Measurements from ENCODE around the gene ARMS2.

Gene ARMS2

GRCh38 chr10:122474131-122474818 lies 19.8 kb downstream of the ARMS2 start:
- no peak for DNase-seq

- DNase-seq: no peak
These were observed 20.6 kb downstream of the ARMS2 start for GRCh38 chr10:122475100-122475499.

- DNase-seq: no peak
These were observed 21.3 kb downstream of the ARMS2 start for GRCh38 chr10:122475591-122476332.

- DNase-seq: no peak
These were observed 21.9 kb downstream of the ARMS2 start for GRCh38 chr10:122476333-122476695.

- no peak for DNase-seq
These were observed 23.0 kb downstream of the ARMS2 start for GRCh38 chr10:122477436-122477835.

GRCh38 chr10:122478971-122479370 lies 24.5 kb downstream of the ARMS2 start:
- no peak for DNase-seq

GRCh38 chr10:122480146-122480833 lies 25.8 kb downstream of the ARMS2 start:
- no peak for DNase-seq

GRCh38 chr10:122481296-122482056 lies 27.0 kb downstream of the ARMS2 start:
- no peak for DNase-seq

GRCh38 chr10:122484276-122485060 lies 30.0 kb downstream of the ARMS2 start:
- DNase-seq: no peak

- DNase-seq: no peak
These were observed 31.2 kb downstream of the ARMS2 start for GRCh38 chr10:122485670-122486069.

GRCh38 chr10:122486406-122487080 lies 32.1 kb downstream of the ARMS2 start:
- DNase-seq: no peak

GRCh38 chr10:122487174-122487765 lies 32.8 kb downstream of the ARMS2 start:
- no peak for DNase-seq

GRCh38 chr10:122490268-122490667 lies 35.8 kb downstream of the ARMS2 start:
- DNase-seq: no peak

- peak; percentile 10 for DNase-seq
These were observed 36.6 kb downstream of the ARMS2 start for GRCh38 chr10:122490786-122491680.

GRCh38 chr10:122492006-122492405 lies 37.6 kb downstream of the ARMS2 start:
- no peak for DNase-seq

GRCh38 chr10:122492999-122493481 lies 38.6 kb downstream of the ARMS2 start:
- DNase-seq: no peak

- DNase-seq: no peak
These were observed 39.3 kb downstream of the ARMS2 start for GRCh38 chr10:122493761-122494160.

- no peak for DNase-seq
These were observed 39.8 kb downstream of the ARMS2 start for GRCh38 chr10:122494173-122494820.

- DNase-seq: no peak
These were observed 40.4 kb downstream of the ARMS2 start for GRCh38 chr10:122494833-122495232.

Data from T-helper 9 cell (primary cell).